Tibial nerve (tissue), 3 donors: ENCODE results near the gene ZNF512.

Experiments
- POLR2A ChIP-seq, 2 donors: fragments of 450-650 bp; IDR thresholded peaks; one replicate each; pipeline ENCODE4 v1.6.1; 2017; ENCODE audit warnings: antibody characterized with exemption in 2 of 2, mild to moderate bottlenecking in 2 of 2, moderate library complexity in 2 of 2
- TF ChIP-seq, protein P1 (sequence below), 5 experiments: fragments of 200-600 bp in 3 of 5; fragments of 450-650 bp in 2 of 5; sonication (generic) in 3 of 5; IDR thresholded peaks; one replicate each; pipeline ENCODE4 v1.5.1; 2016 to 2019; ENCODE audit warnings: antibody characterized with exemption in 5 of 5, mild to moderate bottlenecking in 3 of 5, moderate library complexity in 2 of 5

DNA sequence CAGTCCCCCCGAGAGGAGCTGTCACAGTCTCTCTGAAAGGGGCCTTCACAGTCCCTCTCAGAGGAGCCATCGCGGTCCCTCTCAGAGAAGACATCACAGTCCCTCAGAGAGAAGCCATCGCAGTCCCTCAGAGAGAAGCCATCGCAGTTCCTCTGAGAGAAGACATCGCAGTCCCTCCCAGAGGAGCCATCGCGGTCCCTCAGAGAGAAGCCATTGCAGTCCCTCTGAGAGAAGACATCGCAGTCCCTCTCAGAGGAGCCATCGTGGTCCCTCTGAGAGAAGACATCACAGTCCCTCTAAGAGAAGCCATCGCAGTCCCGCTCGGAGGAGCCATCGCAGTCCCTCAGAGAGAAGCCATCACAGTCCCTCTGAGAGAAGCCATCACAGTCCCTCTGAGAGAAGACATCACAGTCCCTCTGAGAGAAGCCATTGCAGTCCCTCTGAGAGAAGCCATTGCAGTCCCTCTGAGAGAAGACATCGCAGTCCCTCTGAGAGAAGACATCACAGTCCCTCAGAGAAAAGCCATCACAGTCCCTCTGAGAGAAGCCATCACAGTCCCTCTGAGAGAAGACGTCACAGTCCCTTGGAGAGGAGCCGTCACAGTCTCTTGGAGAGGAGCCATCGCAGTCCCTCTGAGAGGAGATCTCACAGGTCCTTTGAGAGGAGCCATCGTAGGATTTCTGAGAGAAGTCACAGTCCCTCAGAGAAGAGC is 1.3 kb upstream of the ZNF512 start:
- TF ChIP-seq, protein P1, sequence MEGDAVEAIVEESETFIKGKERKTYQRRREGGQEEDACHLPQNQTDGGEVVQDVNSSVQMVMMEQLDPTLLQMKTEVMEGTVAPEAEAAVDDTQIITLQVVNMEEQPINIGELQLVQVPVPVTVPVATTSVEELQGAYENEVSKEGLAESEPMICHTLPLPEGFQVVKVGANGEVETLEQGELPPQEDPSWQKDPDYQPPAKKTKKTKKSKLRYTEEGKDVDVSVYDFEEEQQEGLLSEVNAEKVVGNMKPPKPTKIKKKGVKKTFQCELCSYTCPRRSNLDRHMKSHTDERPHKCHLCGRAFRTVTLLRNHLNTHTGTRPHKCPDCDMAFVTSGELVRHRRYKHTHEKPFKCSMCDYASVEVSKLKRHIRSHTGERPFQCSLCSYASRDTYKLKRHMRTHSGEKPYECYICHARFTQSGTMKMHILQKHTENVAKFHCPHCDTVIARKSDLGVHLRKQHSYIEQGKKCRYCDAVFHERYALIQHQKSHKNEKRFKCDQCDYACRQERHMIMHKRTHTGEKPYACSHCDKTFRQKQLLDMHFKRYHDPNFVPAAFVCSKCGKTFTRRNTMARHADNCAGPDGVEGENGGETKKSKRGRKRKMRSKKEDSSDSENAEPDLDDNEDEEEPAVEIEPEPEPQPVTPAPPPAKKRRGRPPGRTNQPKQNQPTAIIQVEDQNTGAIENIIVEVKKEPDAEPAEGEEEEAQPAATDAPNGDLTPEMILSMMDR (IDR thresholded peaks at IDR 0.05): no peak
- no peak for TF ChIP-seq POLR2A (IDR thresholded peaks at IDR 0.05)
